Transverse colon (tissue), 4 donors: ENCODE data around the gene GLA. TPM values are rescaled to one million over a fixed set of nuclear protein-coding genes. Genes with fewer than 3 reads are reported as not detected.

Experiments
- DNase-seq: peaks from one replicate; pipeline ENCODE4 v3.0.0-alpha.2; 2019
- H3K27ac ChIP-seq, 4 donors: fragments of 200-600 bp; sonication (generic); 2 replicates each; pipeline ENCODE4 v1.5.1; 2016 to 2018; ENCODE audit warnings: inconsistent platforms in 4 of 4
- H3K27me3 ChIP-seq: fragments of 200-600 bp; sonication (generic); 2 replicates; pipeline ENCODE4 v1.5.1; 2017; ENCODE audit warnings: inconsistent platforms
- H3K36me3 ChIP-seq, 4 donors: fragments of 200-600 bp; sonication (generic); 2 replicates each; pipeline ENCODE4 v1.5.1; 2017 to 2019; ENCODE audit warnings: inconsistent platforms in 4 of 4
- H3K4me1 ChIP-seq, 4 donors: fragments of 200-600 bp; sonication (generic); 2 replicates each; pipeline ENCODE4 v1.5.1; 2017 to 2020; ENCODE audit warnings: inconsistent platforms in 4 of 4
- H3K4me3 ChIP-seq, 4 donors: fragments of 200-600 bp; sonication (generic); 1 replicate in 1 of 4; 2 replicates in 3 of 4; pipeline versions ENCODE4 v1.5.1 to v1.6.1; 2017 to 2019; ENCODE audit warnings: inconsistent platforms in 4 of 4
- H3K9me3 ChIP-seq, 2 donors: fragments of 200-600 bp; sonication (generic); 2 replicates each; pipeline ENCODE4 v1.5.1; 2017 to 2019; ENCODE audit warnings: inconsistent platforms in 2 of 2
- EP300 ChIP-seq: sonication (generic); formaldehyde crosslinking; IDR thresholded peaks from one replicate; pipeline ENCODE4 v1.6.1; 2017; ENCODE audit warnings: antibody characterized with exemption, low read depth
- POLR2A ChIP-seq: fragments of 450-650 bp; IDR thresholded peaks from one replicate; pipeline ENCODE4 v1.6.1; 2016; ENCODE audit warnings: antibody characterized with exemption, mild to moderate bottlenecking, moderate library complexity
- POLR2AphosphoS5 ChIP-seq, 3 donors: sonication (generic); formaldehyde crosslinking; IDR thresholded peaks; one replicate each; pipeline ENCODE4 v1.6.1; 2016; ENCODE audit warnings: antibody characterized with exemption in 3 of 3
- WGBS, 2 donors: methylation state at CpG; one replicate each; pipeline ENCODE4 v1.1.5; 2018; ENCODE audit warnings: low coverage in 1 of 2; 5-methylcytosine and 5-hydroxymethylcytosine counted together
- in situ Hi-C, 4 donors: fragments of 200-750 bp; cut with MboI; loops; one replicate each; pipeline versions ENCODE4 v1.15.0 to v1.15.1; 2017; ENCODE audit warnings: low sequenced_read_pairs in 3 of 4, low pct_ligation_motif_present in 1 of 4, low pct_unique_long_range_greater_than_20kb in 1 of 4
- intact Hi-C: fragments of 100-400 bp; cut with DNase I; formaldehyde crosslinking; loops from one replicate; pipeline ENCODE4 v1.15.1; 2023; ENCODE audit warnings: low total_unique reads
- total RNA-seq, 4 donors: library from RNA; depleted of rRNA; stranded (reverse); fragments of >200 nt; gene quantifications; one replicate each; pipeline ENCODE4 v1.1.0, GENCODE V29; 2016
- TF ChIP-seq, protein P1 (sequence below), 5 experiments: fragments of 200-600 bp in 3 of 5; fragments of 450-650 bp in 2 of 5; sonication (generic) in 3 of 5; IDR thresholded peaks; 1 replicate in 2 of 5; 2 replicates in 3 of 5; pipeline ENCODE4 v1.5.1; 2016 to 2017; ENCODE audit warnings: antibody characterized with exemption in 5 of 5, inconsistent platforms in 3 of 5, mild to moderate bottlenecking in 2 of 5, moderate library complexity in 1 of 5

GLA gene
- total RNA-seq, 4 donors from 2014 or later = 1.4 to 20.8 (median 13.5) TPM

DNA sequence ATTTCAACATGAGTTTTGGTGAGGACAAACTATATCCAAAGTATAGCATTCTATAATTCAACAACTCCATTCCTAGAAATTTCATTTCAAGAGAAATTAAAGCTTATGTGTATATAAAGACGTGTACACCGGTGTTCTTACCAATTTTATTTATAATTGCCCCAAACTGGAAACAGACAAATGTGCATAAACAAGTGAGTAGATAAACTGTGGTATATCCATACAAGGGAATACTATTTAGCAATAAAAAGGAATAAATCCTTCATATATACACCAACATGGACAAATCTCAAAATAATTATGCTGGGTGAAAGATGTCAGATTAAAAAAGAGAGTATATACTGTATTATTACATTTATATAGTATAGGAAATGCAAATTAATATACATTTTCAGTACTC, 20.2 kb upstream of the GLA start:
- H3K4me1 ChIP-seq = no peaks in the 10 kb centered on the region
- in situ Hi-C loops = loop anchor here in 1 of 4 donors (10.0 kb wide), 1 partner anchor 367 kb away; no protein-coding TSS in a partner anchor
- 94 to 100% methylated on average over 2 of the region's 2 CpGs for WGBS, 2 donors
- H3K9me3 ChIP-seq = no peaks in the 10 kb centered on the region
- H3K4me3 ChIP-seq = no peak overlapping the region
- TF ChIP-seq POLR2AphosphoS5 (IDR thresholded peaks at IDR 0.05) = no peak
- TF ChIP-seq EP300 = no peak
- no peak for TF ChIP-seq POLR2A
- TF ChIP-seq, protein P1, sequence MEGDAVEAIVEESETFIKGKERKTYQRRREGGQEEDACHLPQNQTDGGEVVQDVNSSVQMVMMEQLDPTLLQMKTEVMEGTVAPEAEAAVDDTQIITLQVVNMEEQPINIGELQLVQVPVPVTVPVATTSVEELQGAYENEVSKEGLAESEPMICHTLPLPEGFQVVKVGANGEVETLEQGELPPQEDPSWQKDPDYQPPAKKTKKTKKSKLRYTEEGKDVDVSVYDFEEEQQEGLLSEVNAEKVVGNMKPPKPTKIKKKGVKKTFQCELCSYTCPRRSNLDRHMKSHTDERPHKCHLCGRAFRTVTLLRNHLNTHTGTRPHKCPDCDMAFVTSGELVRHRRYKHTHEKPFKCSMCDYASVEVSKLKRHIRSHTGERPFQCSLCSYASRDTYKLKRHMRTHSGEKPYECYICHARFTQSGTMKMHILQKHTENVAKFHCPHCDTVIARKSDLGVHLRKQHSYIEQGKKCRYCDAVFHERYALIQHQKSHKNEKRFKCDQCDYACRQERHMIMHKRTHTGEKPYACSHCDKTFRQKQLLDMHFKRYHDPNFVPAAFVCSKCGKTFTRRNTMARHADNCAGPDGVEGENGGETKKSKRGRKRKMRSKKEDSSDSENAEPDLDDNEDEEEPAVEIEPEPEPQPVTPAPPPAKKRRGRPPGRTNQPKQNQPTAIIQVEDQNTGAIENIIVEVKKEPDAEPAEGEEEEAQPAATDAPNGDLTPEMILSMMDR (IDR thresholded peaks at IDR 0.05) = no peak
- intact Hi-C loops = no loop called here
- no peak overlapping the region for H3K27ac ChIP-seq
- no peaks in the 10 kb centered on the region for H3K36me3 ChIP-seq
- H3K27me3 ChIP-seq = no peaks in the 10 kb centered on the region
- DNase-seq = no peak

DNA sequence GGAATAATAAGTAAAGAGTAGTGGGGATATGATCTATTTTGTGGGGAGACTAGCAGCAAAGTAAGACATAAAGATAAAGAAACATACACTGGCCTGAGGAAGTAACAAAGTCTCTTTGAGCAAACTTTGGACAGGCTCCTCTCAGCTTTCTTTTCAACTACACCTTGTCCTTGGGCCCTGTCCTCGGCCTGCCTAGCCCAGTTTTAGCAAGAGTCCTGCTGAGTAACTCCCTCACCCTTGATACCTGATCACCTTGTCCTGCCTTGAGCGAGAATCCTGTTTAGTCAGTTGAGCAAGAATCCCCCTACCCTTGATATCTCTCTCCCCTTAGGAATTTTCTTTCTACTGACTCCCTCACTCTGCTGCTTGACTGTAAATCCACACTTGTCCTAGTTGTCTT, 11.8 kb upstream of the GLA start:
- Histone ChIP-seq H3K4me3 (peak overlapping the region in 1 of 4 donors; percentile 64), H3K9me3 (no peaks in the 10 kb centered on the region), H3K27me3 (no peaks in the 10 kb centered on the region), H3K4me1 (peaks cover 0 to 24% (median 5%) of the 10 kb centered on the region in 4 donors), H3K27ac (peak overlapping the region; percentile 84 to 95 (median 90)), H3K36me3 (no peaks in the 10 kb centered on the region)
- in situ Hi-C loops (loop anchor here in 2 of 4 donors (25.0 kb wide), 2 partner anchors 218 to 343 kb away; no protein-coding TSS in a partner anchor), intact Hi-C loops (loop anchor here (10.0 kb wide), 1 partner anchor 335 kb away; no protein-coding TSS in a partner anchor)
- no peak for DNase-seq
- TF ChIP-seq EP300 = no peak
- TF ChIP-seq POLR2AphosphoS5 (IDR thresholded peaks at IDR 0.05) = no peak
- TF ChIP-seq POLR2A = no peak
- TF ChIP-seq, protein P1 (IDR thresholded peaks at IDR 0.05) = no peak
- WGBS, 2 donors = 59% methylated on average over 2 of the region's 2 CpGs; no CpG with 5 or more reads in 1 of the 2 donors

DNA sequence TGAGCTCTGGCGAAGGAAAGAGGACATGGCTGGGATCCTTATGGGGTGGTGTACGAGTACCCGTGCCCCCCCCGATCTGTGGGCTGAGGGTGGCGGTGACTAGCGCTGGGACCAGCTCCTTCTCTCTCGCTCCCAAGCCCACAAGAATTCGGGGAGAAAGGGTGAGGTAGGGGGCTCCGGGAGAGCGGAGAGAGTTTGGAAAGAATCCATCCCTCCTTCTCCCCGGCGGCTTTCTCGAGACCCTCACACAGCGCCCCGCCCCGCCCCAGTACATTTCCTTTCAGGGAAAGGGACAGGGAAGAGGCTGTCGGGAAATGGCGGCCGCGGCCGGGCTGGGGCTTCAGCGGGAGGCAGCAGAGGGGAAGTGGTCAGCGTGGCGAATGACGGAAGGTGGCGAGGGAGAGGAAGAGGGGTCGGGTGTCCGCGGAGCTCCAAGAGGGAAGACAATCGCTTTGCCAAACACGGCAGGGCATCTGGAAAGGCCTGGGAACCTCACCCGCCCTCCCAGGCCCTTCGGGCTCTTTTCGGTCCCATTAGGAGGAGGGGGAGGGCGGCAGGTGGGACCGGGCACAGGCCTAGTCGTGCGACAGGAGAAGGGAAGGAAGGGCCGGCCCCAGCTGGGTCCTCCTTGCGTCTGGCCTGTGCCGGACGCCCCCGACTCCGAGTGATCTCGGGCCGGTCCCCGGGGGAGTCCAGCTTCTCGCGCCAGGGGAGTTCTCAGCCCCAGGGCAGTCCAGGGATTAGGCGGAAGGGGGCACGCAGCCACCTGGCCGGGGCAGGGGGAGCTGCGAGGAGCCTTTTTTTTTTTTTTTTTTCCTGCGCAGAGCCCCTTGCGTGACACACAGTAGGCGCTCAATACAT, 10.5 kb upstream of the GLA start:
- 0 to 28% methylated on average over 2 to 56 of the region's 56 CpGs for WGBS, 2 donors
- Histone ChIP-seq H3K27ac (peak overlapping the region; percentile 84 to 95 (median 90)), H3K9me3 (no peaks in the 10 kb centered on the region), H3K4me3 (peak overlapping the region; percentile 29 to 64 (median 54)), H3K4me1 (peaks cover 0 to 24% (median 5%) of the 10 kb centered on the region in 4 donors), H3K27me3 (no peaks in the 10 kb centered on the region), H3K36me3 (no peaks in the 10 kb centered on the region)
- TF ChIP-seq POLR2A = peak; percentile 37
- TF ChIP-seq, protein P1 (IDR thresholded peaks at IDR 0.05) = no peak
- in situ Hi-C loops = loop anchor here in 2 of 4 donors (25.0 kb wide), 2 partner anchors 219 to 344 kb away; no protein-coding TSS in a partner anchor
- peak; percentile 59 for DNase-seq
- intact Hi-C loops = loop anchor here (10.0 kb wide), 1 partner anchor 337 kb away; no protein-coding TSS in a partner anchor

DNA sequence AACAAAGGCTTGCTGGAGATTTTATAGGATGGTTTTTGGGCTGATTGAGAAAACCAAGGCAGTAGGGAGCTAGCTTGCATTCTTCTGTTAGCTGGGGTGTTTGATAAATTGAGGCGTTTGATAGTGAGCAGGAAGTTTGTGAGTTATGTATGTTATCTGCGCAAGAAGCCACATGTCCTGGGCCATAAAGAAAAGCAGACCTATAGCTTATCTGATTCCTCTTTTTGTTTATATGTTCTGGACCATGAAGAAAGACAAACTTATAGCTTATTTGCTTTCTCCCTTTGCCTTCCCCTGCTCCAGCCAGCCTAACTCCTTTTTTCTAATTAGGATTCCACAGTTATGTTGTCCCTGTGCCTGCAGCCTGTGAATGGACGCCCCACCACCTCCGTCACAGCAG, 9.5 kb upstream of the GLA start:
- DNase-seq = no peak
- Histone ChIP-seq H3K36me3 (no peaks in the 10 kb centered on the region), H3K27me3 (no peaks in the 10 kb centered on the region), H3K27ac (peak overlapping the region; percentile 84 to 95 (median 90)), H3K4me1 (peaks cover 0 to 24% (median 5%) of the 10 kb centered on the region in 4 donors), H3K9me3 (no peaks in the 10 kb centered on the region), H3K4me3 (no peak overlapping the region)
- WGBS, 2 donors = 70 to 80% methylated on average over 3 to 4 of the region's 4 CpGs
- intact Hi-C loops (loop anchor here (10.0 kb wide), 1 partner anchor 338 kb away; no protein-coding TSS in a partner anchor), in situ Hi-C loops (loop anchor here in 2 of 4 donors (25.0 kb wide), 2 partner anchors 220 to 345 kb away; no protein-coding TSS in a partner anchor)
- TF ChIP-seq POLR2A (no peak), POLR2AphosphoS5 (IDR thresholded peaks at IDR 0.05) (no peak), EP300 (no peak)
- TF ChIP-seq, protein P1 (IDR thresholded peaks at IDR 0.05) = no peak
